Stimulated activated CD8-positive, alpha-beta memory T cell treated with anti-CD3 and anti-CD28 coated beads, Interleukin-15, amount 100 ng/mL, for 4 hours (primary cell): ENCODE data around the gene CAVIN2.

Source experiments
- DNase-seq, 2 donors: peaks; one replicate each; pipeline ENCODE4 v3.0.0-alpha.2; 2020; ENCODE audit warnings: low read depth in 2 of 2

The CAVIN2 gene

DNA sequence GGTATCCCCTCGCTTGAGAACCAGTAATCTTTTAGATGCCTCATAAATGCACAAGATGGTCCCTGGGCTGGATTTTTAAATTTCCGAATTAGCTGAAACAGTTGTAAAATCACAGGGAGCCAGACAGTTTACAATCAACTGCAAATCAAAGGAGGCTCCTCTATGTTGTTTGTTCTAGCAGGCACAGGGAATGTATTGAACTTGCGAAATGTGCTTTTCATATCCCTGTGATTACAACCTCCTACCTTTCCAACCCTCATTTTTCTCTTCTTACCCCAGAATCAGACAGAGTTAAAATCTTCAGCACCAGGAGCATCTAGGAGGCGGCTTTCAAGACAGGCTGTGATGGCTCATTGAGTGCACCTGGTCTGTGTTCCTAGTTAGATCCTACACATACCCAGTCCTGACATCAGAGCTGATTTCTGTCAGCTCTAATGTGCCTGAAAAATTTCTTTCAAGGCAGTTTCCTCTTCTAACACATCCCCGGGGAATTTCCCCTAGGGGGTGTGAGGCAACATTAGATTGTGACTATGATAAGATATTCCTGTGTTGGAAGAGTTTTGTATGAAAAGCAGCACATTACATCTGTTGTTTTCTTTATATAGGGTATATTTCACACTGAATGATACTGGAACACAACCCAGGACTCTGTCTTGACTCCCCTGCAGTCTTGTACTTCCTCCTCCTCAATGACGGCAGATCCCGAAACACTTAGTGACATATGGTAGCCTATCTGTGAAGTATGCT is 17.9 kb upstream of the CAVIN2 start:
- DNase-seq, result no peak

DNA sequence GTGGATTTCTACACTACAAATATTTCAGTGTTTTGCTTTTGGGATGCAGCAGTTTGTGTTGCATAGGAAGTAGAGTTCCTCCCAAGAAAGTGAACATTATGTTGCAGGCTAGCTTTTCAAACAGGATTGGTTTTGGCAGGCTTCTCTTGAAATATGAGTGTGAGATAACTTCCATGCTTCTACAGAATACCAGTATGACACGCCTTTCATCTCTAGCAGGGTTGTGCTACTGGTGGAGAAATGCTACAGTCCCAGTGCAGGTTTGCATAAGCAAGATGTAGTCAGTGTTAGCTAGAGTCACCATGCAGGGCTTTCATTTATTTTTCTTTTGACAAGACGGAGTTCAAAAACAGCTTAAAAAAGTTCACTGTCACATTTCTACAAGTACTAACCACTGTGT is 17.1 kb upstream of the CAVIN2 start:
- no peak for DNase-seq

DNA sequence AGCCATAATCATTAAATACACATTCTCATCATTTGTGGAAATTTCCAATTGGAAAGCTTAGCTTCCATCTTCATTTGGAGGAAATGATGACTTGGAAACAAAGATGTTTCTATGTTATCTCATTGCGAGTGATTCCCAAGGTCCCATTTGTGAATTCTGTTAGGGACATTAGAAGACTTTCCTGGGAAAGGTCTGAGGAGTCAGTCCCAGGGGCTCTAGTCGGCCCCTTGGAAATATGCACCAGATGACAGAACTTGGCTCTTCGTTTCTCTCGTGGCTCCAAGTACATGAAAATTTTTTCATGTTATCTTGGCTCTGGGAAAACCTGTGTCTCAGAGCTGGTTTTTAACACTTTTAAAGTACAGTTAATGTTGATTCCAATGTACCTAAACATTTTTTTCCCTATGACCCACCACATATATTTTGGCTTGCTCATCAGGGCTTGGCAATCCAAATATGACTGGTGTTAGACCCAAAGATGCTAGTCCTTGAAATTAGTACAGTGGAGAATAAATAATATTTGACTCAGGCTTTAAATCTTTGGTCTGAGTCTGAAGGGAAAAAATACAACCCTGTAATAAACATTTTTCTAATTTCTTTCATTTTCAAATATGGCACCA is 15.4 kb upstream of the CAVIN2 start:
- DNase-seq, result no peak

DNA sequence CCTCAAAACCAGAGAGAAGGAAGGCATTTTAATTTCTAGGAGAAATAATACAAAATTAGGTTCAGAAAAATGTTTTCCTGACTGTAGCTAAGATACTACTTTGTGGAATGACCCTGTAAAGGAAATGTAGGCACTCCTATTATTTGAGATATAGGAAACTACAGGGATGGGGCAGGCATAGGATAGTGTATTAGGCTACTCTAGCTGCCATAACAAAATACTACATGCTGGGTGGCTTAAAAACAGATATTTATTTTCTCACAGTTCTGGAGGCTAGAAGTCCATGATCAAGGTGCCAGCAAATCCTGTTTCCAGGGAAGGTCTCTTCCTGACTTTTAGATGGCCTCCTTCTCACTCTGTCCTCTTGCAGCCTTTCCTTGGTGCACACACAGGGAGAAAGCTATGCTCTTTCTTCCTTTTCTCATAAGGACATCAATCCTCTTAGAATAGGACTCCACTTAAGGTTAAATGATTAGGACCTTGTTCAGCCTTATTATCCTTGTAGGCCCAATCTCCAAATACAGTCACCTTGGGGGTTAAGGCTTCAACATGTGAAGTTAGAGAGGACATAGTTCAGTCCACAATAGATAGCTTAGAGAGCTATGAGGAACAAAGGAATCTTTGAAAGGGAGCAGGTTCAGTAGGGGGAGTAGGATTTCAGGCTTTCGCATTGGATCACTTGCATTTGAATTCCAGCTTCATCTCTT is 14.0 kb upstream of the CAVIN2 start:
- no peak for DNase-seq

DNA sequence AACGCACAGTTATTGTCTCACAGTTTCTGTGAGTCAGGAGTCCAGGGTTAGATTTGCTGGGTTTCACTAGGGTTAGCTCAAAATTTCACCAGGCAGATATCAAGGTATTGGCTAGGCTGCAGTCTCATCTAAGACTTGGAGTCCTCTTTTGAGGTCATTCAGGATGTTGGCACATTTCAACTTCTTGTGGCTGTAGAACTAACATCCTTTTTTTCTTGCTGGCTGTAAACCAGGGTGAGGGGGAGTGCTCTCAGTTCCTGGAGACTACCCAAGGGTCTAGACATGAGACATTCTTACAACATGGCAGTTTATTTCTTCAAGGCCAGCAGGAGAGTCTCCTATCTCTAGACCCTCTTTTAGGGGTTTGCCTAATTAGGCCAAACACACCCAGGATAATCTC is 12.8 kb upstream of the CAVIN2 start:
- no peak for DNase-seq

DNA sequence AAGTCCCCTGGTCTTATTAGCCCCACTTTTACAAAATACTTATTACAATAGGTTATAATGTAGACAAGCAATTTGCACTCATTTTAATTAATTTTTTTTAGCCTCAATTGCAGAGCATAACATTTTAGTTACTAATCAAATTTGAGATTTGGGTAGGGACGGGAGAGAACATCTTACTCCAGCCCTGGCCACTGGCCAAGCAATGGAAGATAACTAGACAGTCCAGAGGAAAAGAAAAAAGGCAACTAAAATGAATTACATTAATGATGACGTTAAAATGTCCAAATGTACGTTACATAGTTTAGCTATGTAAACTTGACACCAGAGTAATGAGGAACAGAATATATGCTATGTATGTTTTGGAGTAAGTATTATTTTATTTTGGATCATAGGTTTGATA is 11.0 kb upstream of the CAVIN2 start:
- no peak for DNase-seq

DNA sequence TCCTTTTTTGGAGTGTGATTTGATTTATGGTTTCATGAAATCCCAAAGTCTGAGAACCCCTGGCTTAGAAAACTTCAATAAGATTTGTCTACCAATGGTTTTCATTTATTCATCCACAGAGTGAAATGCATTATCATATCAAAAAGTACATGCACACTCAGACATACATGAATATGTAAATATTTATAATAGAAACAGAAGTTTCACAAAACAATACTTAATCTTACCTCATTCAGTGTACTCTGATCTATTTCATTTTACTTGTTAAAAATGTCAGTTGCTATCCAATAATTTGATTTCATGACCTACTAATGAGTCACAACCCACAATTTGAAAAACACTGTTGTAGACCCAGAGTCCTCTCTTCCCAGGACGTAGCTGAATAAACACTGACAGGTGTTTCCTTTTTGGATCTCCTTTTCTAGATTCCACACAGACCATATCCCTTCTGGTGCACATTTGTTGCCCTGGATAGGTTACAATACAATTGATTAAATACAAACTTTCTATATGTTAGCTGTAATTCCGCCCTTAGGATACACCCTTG is 10.4 kb upstream of the CAVIN2 start:
- no peak for DNase-seq

DNA sequence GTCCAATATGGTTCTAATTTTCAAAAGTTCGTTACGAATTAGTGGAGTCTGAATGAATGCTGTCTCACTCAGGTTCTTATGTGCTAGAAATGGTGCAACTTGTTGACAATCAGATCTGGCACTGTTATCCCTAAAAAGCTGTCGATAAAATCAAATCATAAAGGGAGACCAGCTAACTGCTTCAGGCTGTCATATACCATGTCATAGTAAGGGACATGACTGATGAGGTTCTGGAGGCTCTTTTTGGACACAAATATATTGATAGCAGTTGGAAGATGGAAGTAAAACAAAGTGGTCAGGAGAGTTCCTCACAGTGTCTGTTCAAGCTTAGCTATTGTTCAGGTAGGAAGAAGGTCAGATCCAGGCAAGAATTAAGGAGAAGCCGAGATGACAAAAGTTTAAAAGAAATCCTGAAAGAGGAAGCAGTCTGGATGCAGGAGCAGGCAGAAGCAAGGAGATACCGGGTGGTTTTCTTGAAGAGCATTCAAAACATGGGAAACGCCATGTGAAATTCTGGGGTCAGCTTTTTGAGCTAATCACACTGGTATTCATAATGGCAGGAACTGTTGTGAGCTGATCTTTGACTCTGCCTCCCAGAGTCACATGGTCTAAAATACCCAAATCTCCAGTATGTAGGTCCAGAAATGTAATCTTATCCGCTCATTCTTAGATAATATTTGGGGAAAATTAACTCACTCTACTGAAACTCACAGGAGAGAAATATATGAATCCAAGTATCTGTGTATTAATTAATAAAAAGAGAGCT is 9.4 kb upstream of the CAVIN2 start:
- no peak for DNase-seq

DNA sequence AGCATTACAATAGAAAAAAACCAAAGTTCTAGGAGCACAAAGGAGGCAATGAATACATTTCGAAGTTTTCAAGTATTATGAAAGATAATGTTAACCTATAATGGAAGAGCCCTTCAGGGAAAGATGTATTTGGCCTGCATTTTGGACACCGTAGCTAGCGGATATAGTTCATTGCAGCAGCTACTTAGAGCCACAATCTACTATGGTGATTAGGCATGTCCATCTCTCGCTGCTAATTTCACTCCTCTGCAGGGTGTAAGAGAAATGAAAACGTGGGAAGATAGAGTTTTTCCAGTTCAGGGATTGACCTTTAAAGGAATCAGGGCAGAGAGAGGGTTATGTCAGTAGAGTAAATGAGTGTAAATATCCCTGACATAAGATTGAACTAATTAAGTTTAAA is 8.5 kb upstream of the CAVIN2 start:
- DNase-seq, result no peak

DNA sequence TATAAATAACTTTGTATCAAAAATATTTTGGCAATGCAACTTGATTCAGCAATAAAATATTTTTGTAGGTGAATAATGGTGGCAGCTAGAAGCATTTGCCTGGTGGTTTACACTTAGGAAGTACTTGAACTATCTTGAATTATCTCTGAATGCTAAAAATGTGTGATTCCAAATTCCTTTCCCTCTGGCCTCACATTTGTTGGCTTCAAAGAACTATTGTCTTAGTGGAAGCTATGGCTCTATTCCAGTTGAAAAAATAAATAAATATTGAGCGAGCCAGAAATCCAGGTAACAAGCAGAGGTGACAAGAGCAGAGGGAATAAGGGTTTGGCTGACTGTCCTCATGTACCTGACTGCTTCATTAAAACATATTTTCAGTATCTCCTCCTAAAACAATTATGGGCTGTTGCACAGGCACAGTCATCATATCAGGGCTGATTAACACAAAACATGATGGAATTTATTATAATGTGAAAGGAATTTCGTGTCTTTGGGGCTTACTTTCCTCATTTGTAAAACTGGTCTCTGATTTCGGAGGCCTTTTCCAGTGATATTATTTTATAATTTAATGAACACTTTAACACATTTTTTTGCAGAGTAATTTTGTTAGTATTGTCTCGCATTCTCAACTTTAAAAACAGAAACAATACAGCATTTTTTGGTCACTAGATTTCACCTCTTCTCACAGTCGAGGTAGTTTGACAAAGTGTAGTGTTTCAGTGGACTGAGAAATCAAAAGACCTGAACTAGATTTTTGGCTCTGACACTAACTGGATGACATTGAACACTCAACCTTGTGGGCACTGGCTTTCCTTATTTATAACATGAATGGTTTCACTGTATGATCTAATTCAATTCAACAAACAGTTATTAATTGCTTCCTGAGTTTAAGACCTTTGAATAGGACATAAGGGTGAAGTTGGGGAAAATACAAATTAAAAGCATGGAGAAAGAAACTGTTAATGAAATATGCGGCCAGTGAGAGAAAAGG is 7.8 kb upstream of the CAVIN2 start:
- no peak for DNase-seq

DNA sequence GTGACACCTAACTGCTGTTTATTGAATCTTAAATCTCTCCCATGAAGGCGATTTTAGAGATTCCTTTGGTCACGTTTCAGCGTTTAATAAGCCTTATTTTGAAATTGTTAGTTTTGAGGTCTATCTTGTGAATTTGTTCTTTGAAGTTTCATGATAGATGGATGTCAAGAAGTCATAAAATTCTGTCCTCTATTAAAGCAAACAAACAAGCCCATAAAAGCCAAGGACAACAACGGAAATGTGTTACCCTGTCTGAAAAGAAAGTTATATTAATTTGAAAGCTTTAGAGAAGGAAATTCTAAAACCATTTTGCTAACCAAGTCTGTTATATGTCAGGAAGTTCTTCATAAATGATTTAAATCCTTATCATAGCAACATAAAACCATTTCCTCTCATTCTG is 7.0 kb upstream of the CAVIN2 start:
- DNase-seq, result no peak

DNA sequence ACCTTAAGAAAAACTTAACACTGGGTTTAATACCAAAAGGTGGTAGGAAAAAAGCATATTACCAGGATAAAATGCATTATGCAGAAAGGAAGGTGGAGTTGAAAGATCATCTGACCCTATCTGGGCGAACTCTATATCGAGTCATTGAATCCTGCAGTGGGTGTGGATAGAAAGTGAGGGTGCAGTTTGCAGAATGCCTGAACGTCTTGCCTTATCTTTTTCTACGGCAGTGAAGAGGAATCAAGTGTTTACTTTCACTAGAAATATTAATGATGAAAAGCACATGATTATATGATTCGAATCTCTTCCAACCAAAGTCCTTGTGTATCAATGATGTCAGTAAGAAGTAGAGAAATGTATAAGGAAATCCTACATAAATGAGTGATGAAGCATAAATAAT is 4.3 kb upstream of the CAVIN2 start:
- DNase-seq, result no peak

DNA sequence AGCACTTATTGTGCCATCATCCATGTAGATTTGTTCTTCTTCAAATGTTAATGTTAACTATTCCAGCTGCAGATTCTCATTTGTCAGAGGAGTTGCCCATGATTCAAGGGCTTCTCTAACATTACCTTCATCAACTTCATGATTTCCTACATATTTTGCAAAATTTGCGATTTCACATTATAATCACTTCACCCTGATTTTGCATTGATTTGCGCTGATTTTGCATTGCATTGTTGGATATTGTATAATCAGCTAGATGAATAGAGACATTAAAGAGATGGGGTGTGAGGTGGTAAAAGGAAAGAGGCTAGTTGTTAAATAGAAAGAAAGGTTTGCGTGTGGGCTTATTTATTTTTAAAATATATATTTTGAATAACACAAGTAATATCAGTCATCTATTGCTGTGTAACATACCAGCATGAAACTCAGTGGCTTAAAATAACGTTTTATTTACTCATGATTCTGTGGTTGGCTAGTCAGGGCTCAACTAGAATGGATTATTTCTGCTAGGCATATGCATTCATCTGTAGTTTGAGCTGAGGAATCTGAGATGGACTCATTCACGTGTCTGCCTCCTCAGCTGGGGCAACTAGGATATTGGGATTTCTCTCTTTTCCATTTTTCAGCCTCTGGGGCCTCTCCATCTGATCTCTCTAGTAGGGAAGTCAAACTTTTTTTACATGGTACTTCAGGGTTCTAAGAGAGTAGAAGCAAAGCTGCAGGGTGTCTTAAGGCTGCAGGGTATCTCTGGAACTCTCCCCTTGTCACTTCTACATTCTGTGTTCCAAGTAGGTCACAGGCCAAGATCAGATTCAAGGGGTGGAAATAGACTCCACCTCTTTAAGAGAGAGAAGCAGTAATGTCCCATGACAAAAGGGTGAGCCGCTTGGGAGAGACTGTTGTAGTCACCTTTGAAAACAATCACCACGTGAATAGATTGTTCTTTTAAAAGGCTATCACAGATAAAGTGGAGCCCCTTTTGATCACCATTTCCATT is 2.2 kb upstream of the CAVIN2 start:
- no peak for DNase-seq

DNA sequence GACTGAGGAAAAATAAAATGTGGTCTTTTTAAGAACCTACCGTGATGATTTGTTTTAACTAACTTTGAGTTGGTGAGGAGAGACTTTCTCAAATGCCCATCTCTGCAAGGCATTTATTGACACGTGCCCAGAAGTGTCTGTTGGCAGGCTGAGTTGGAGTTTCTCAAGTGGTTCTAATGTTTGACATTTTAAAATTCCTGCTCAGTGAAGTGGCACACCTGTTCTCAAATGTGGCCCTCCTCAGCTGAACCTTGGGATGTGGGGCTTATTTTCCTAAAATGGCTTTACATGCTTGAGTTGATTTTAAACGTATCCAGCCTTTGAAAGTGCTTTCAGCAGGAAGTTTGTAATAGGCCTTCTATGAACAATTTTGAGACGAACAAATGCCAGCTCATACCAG is 876 bp upstream of the CAVIN2 start:
- DNase-seq, result no peak

DNA sequence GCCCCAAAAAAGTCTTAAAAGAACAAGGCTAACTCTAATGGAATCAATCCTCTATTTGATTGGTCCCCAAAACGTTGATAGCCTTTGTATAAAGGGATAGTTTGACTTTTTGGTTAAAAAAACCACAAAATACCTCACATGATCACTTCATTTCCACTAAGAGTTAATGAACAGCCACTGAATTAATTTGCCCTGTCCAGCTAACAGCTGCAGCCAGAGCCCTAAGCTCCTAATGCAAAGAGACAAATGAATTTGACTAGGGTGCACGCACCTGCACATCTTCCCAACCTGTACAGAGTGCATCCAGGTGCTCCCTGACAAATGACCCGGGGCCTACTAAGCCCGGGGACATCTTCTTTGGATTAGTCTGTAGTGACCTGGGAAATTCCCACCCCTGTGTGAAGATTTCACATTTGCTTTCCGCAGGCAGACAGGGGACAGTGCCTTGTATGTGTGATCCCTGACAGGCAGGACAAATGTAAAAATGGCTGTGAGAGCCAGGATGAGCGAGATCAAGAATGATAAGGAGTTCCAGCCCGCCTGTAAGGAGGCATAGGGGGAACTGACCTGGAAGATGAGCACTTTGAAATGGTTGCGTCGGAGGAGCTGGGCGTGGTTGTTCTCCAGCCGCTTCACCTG is 893 bp downstream of the CAVIN2 start:
- DNase-seq, result no peak

DNA sequence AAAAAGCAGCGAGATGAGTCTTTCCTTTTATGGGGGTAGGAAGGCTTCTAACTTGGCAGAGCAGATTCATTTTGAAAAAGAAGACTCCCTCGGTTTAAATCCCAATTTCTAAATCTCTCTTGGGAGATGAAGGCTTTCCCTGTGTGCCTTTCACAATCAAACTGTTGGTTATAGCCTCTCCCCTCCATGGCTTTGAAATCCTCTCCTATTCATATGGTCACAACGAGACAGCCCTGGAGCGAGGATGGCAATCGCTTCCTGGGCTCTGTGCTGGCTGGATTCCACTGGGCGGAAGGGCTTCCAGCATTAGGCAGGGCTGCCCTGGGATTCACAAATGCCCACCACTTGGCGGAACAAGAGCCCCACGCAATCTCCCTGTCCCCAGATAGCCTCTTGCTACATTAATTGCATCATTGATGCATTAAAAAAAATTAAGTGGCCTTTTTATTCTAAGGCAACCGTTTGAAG is 1.6 kb downstream of the CAVIN2 start:
- no peak for DNase-seq

DNA sequence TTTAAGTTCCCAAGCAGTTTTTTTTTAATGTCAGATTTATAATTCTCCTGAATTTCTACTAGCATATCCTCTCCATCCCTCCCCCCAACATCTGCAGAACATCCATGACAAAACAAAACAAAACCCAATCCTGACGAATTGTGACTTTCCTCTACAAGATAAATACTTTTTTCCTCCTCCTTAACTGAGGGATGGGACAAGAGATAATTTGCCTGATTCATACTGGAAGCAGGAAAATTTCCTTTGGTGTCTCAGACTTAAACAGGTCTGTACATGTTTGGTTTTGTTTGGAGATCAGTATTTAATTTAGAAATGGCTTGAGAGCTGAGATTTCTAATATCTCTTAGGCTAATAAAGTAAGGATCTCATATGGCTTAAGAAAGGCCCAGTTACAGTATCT is 2.2 kb downstream of the CAVIN2 start:
- DNase-seq, result no peak

DNA sequence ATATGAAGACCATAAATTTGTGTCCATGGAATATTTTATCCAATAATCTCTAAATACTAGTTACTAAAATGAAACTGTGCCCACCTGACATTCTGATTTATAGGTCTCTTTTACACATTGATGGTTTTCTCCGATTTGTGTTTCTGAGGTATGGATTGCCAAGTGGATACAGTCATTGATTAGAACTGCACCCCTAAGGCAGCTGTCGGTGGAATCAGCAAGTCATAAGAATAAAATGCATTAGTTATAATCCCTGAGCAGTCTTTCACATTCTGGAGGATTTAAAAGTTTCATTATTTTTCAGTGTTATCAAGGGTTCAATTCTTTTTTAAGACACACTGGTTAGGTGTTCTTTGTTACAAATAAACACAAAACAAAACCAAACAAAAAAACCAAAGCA is 6.0 kb downstream of the CAVIN2 start:
- no peak for DNase-seq
